Ishikawa (cell line): Measurements from ENCODE around the gene NOS1AP.

Experiments
- RAD21 ChIP-seq: IDR thresholded peaks from 2 replicates; pipeline ENCODE4 v1.6.1; 2012; ENCODE audit warnings: low read depth
- TAF1 ChIP-seq: IDR thresholded peaks from 2 replicates; pipeline ENCODE4 v1.6.1; 2012; ENCODE audit warnings: low read depth, mild to moderate bottlenecking
- TCF12 ChIP-seq: IDR thresholded peaks from 2 replicates; pipeline ENCODE4 v1.6.1; 2012; ENCODE audit warnings: low read depth
- YY1 ChIP-seq: IDR thresholded peaks from 2 replicates; pipeline ENCODE4 v1.6.1; 2012; ENCODE audit warnings: low read depth

DNA sequence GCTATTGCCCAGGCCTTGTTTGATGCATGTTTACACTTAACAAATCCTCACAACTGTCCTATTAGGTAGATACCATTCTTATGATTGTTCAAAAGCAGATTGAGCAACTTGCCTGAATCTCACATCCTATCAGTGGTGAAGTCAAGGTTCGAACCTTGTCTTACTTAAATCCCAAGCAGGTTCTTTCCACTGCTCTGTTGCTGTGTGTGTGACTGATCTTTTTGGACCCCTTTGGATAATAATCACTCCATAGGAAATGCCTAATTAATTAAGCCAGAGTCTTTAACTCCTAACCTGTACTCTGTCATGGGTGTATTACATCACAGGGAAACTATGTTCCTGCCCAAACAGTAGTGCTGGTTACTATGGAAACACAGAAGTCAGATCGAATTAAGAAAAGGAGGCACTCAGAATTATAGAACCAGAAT lies 222.9 kb downstream of the NOS1AP start:
- TF ChIP-seq RAD21: no peak
- TF ChIP-seq TCF12: no peak
- TF ChIP-seq TAF1: no peak
- no peak for TF ChIP-seq YY1
